Stimulated activated CD8-positive, alpha-beta memory T cell treated with anti-CD3 and anti-CD28 coated beads, Interleukin-7, amount 100 ng/mL, for 24 hours (primary cell): ENCODE measurements around the gene TTLL11.

ENCODE experiments used
- DNase-seq: peaks from one replicate; pipeline ENCODE4 v3.0.0-alpha.2; 2020; ENCODE audit warnings: low read depth

TTLL11 gene

DNA sequence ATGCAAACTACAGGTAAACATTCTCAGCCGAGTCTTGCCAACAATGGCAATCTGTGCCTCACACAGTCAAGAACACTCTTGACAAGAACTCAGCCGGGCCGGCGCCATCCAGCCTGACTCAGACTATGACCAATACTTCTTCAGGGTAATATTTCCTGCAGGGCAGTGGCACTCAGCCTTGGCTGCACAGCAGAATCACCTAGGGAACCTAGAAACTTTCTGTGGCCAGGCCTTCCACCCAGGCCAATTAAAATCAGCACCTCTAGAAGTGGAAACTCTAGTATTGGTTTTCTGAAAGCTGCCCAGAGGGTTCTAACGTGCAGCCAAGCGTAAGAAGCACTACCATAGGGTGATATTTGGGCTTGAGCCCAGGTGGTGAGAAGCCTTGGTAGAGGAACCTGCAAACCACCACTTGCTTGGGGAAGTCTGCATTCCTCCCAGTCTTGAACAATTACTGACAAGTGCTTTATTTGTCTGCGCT lies 120.6 kb downstream of the TTLL11 start:
- no peak for DNase-seq

DNA sequence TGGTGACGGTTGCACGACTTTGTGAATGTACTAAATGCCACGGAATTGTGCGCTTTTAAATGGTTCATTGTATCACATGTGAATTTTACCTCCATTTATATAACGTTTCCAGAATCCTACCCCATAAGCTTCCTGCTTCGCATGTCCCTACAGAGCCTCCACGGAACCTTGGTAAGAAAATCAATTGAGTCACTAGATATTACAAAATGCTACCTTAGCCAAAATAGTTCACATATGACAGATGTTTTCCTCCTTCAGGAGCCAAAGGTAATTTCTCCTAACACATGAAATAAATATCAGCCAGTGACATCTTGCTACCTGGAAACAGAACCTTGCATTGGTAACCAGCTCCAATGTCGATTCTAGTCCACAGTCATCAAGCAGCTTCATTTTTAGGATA lies 125.1 kb downstream of the TTLL11 start:
- no peak for DNase-seq

DNA sequence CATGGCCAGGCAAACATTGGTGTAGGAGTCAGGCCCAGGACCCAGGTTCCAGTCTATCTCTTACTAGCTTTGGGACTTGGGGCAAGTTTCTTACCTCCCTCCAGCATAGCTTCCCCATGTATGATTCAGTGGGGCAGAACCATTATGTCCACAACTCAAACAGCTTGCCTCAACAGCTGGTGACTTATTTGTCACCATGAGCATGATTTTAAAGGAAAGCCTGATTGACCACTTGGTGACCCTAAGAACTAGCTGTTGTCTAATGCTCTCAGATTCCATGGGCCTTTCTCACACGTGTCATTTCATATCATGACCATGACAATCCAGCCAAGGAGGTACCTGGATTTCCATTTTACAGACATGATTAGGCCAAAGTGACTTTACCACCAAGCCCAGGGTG lies 126.4 kb downstream of the TTLL11 start:
- no peak for DNase-seq

DNA sequence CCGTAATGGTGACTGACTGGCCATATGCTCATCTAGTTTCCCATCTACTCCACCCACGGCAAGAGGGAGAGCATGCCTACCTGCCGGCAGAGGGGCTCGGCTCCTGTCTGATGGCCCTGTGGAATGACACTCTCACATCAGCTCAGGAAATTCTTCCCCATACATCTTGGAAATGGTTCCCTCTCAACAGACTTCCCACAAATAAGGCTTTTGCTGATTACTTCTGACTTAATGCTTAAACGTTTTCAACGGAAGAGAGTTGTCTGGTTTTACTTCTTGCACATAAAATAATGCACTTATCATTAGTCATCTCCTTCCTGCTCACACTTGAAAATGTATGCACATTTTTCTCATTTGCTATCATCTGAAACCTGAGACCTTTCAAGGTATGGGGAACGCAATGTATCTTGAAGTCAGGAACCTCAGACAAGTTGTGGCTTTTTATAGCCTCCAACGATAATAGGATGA lies 129.5 kb downstream of the TTLL11 start:
- DNase-seq, result no peak

DNA sequence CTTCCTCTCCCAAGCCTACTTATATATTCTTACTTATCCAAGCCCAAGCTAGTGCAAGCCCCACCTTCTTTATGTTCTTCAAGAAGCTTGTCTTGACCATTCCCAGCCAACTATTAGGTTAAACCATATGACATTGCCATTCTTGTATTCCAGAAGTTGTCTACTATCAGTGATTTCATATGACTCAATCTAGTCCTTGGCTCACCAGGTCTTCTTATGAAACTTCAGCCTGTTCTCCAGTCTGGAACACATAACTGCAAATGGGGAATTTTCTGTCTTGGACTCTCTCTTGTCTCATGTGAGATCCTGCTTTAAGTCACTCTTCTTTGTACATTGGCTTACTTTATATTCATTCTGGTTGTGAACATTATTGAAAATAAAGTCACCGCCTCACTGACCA lies 130.7 kb downstream of the TTLL11 start:
- no peak for DNase-seq

DNA sequence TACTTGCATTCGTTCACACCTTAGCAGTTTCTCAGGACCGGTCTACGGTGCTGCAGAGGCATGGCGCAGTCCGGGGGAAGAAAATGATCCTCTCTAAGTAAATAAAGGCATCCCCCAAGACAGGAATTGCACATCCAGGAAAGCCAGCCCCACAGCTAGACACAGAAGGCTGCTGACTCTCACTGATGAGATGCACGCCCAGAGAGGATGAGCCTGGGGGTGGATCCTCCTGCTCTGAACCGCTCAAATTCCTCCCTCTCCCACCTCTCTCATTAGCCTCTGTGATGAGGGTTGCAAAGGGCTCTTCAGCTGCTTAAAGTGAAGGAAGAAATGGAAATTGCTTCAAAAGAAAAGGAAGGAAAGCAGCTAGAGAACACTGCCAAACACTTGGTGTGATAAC lies 132.4 kb downstream of the TTLL11 start:
- DNase-seq, result no peak

DNA sequence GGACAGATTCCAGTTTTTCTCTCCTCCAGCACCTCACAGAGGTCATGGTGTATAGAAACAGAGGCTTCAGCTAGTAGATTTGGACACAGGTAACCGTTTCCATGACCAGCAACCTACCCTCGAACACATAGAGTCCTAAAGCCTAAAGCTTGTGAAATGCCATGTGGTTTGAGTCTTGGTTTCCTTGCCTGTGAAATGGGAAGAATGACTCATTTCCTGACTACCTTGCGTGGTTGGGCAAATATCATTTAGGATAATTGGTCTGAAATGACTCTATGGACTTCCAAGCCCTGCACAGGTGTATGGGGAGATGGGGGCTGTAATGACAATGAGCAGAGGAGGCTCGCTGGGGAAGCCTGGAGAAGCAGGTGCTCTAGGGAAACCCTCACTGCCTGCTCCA lies 134.6 kb downstream of the TTLL11 start:
- no peak for DNase-seq

DNA sequence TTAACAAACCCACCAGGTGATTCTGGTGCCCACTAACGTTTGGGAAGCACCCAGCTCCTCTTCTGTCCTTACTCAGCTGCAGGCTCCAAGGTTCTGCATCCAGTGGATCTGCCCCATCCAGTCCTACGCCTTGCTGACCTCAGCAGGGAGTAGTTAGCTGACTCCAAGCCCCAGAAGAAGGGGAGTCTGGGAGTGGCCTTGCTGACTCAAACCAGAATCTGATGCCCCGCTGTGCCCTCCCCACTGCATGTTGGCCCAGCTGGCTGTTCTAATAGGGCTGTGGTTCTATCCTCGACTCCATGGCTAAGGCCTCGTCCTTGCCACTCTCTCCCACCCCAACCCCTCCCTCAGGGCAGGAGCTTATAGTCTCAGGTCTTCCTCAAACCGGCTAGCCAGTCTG lies 136.3 kb downstream of the TTLL11 start:
- no peak for DNase-seq

DNA sequence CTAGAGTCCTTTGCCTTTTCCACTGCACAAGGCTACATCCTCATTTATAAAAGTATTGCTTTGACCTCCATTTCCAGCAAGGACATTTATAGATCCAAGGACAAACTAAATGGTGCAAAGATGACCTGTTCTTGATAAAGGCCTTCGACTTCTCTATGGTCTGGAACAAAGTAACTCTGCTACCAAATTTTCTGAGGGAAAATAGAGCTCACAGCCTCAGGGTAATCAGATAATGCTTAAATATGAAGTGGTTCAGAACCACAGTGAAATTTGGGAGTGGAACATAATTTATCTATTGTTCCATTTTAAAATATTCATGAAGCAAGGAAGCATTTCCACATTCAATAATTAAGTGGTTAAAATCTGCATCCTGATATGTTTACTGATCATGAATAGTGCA lies 137.5 kb downstream of the TTLL11 start:
- no peak for DNase-seq

DNA sequence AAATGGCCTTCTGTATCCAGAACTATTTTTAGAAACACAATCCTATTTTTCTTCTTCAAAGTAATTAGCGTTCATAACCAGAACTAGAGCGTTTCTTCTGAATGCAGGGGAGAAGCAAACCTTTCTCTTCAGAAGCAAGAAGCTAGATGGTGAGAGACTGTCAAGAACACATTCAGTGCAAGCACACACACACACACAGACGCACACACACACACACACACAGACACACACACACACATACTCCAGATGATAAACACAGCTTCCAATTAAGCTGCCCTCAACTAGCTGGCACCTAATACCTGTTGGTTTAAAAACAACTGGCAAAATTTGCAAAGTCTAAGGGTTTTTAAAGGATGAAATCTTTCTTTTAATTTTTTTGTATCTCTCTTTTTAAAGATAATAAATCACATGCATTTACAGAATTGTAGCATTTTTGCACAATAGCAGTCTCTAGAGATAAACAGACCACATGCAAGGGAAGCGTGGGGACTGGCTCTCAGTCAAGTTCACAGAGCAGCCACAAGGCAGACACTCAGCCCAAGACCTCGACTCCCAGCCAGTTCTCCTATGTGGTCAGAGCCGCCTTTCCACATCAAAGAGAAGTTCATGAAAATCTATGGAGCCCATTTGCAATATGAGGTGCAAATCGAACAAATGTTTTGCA lies 138.5 kb downstream of the TTLL11 start:
- DNase-seq, result no peak

DNA sequence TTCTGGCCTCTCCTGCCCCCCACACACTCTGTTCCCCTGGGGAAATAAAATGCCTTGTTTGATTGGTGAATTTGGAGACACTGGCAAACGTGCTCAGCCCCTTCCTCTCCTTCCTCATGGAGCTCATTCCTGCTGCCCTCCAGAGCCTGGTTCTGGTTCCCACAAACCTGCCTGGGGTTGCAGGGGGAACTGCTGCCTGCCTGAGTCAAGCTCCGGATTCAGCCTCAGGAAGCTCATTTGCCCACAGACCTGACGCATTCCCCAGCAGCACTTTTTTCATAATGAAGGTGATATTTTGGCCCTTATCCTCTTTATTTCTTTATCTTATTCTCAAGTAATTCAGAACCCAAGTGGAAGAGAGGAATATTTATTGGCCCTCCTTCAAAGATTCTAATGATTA lies 140.5 kb downstream of the TTLL11 start:
- no peak for DNase-seq

DNA sequence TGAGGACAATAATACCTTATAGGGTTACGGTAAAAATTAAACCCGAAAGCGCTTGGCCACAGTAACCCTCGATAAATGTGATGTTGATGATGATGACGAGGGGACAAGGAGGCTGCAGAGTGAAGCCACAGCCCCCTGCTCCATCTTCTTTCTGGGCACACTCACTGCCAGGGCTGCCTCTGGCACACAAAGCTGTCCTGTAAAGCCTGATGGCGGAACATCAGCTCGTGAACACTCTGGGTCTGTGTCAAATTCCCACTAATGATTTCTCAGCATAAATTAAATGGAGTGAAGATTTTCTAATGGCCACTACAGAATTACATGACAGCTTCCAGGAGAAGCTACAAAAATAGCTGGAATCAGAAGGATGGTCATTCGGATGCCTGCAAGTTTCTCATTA lies 142.2 kb downstream of the TTLL11 start:
- no peak for DNase-seq

DNA sequence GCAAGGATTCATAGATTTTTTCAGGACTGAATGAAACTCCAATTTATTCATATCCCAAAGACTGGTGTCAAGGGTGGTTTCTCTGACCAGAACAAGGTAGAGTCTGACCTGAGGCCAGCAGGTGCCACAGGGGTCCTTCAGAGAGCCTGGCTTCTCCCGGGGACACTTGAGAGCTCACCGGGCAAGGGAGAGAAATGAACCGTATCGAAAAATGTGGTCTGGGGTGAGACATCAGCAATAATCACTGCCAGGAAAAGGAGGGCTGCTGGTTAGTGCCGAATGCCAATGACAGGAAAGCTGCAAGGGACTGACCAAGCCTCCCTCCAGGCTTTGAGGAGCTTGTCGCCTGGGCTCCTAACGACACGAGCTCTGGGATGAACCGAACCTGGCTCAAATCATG lies 142.7 kb downstream of the TTLL11 start:
- no peak for DNase-seq

DNA sequence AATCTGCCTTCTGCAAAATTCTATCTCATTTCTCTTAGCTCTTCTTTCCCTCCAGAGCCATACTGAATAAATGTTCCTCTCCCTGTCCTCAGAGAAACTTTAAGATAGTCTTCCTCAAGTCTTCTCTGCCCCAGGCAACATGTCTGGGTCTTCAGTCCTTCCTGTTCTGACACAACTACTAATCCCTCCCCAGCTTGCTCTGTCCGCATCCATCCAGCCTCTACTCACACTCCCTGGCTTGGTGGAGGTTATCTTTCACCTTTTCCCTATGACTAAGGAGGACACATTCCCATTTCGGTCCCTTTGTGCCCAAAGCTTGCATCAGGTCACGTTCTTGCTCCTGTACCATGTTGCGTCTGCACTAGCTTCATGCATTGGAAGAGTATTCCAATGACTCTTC lies 143.3 kb downstream of the TTLL11 start:
- DNase-seq, result no peak

DNA sequence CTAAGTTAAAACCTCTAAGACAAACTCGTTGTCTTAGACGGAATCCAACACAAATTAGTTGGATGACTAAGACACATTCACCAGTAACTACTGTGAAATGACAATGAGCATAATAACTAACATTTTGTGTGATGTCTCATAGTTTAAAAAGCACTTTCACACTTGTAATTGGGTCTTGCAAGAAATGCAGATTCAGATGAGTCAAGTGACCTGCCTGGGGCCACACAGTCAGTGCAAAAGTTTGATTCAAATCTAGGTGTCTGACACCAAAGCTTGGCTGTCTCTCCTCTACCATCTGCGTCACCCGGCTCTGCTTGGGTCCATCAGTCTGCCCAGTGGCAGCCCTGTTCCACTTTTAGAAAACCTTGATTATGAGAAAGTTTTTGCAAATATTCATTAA lies 143.7 kb downstream of the TTLL11 start:
- no peak for DNase-seq

DNA sequence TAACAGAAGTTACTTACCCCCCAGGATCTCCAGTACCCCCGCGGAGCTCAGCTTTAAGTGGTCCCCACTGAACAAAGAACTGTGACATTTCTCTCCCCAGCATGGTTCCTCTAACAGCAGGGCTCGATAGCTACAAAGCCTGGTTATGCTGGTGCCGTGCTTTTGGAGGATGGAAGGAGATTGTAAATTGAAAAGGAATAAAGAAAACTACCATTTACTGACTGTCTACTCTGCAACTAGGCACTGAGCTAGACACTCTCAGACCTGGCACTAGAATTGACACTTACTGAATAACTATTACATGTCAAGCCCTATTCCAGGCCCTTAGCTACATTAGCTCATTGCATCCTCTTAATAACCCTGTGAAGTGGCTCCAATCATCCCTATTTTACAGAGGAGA lies 145.3 kb downstream of the TTLL11 start:
- DNase-seq, result no peak

DNA sequence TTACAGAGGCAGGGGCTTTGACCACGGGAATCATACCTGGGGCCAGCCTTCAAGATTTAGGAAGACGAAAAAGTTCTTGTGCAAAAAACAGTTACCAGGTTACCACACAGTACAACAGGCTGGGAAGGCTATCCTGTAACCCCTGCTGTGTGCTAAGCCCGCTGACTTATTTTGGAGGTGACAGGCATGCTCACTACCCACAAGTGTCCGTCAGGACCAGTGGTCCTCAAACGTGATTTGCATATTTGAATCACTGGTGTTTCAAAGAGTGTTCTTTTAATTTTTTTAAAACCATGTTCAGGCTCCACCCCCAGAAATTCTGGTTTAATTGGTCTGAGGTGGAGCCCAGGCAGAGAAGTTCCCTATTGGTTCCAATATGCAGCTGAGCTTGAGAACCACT lies 146.6 kb downstream of the TTLL11 start:
- DNase-seq, result no peak

DNA sequence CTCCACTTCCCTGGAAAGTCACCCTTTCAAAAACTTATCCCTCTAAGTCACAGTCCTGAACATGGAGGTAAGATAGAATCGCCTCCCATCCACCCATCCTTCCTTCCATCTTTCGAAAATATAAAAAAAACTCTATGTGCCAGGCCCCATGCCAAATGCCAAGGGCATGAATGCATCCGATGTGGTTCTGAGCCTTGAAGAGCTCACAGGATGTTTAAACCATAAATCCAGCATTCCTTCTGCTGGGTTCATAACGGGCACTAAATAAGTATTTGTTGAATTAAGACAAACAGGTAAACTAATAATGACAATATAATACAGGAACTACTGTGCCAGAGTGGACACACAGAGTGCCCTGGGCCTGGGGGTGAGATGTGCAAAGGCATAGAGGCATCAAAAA lies 147.3 kb downstream of the TTLL11 start:
- DNase-seq, result no peak

DNA sequence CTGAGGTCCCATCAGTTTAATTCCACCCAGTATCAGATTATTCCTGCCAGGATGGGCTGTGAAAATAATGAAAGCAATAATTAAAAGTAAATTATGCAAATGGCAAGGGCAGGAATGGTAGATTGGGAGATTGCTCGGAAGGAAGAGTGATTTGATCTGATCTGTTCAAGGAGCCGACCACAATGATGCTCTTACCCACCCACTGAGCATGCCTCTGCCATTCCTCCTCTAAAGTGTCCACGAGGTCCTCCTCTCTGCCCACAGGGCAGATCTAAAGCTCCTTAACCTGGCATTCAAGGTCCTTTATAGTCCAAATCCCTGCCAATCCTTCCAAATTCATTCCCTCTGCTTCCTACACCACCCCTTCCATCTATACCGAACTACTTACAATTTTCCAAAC lies 147.8 kb downstream of the TTLL11 start:
- DNase-seq, result no peak

DNA sequence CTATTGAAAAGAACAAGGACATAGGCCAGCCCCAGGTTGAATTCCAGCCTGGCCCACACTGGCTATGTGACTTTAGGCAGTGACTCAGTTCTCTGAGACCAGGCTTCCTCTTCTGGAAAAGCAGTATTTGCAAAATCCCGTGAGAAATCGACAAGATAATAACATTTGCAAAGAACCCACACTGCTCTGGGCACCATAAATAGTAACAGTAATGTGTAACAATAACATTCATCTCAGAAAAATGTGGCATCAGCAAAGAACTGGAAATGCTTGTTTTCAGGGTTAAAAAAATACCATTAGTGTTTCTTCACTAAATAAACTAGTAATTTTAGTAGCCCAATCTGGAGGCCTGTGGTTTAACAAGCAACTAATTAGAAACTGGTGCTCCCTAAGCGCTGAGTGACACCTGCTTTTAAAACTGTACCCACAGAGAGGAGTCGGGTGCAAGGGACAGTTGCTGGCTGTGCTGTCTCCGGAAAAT lies 148.4 kb downstream of the TTLL11 start:
- DNase-seq, result no peak

DNA sequence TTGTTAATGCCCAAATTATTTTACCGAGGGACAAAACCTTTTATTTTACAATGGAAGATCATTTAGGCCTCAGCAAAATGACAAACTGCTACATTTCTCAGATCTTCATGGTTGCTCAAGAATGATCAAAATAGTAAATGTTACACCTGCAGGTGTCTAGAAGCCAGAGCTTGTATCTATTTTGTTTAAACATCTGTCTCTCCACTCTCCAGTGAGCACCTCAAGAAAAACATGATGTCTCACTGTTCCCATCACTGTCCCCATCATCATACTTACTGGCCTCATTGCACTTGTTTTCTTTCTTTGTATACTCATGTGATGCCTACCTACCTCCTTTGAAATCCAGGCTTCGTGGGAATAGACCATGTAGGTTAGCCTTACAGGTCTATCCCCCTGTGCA lies 149.6 kb downstream of the TTLL11 start:
- no peak for DNase-seq

DNA sequence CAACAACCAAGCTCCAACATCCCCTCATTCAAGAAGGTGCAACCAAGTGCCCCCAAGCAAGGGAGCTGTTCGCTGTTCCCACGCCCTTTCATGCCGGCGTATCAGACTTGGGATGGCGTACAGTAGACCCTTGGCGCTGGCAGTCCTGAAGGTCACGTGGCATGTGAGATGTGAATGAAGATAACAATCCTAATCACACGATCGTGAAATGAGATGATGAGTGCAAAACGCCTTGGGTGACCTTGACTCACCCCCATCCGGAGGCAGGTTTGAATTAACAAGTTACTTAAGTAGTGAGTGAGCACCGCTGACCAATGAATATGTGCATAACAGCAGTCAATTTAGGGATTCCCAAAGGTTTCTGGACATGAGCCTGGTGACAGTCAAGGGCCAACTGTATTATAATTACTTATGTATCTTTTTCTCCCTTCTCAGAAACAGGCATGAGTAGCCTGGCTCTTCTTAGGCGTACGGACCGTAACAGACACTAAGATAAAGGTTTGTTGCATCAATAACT lies 150.2 kb downstream of the TTLL11 start:
- no peak for DNase-seq

DNA sequence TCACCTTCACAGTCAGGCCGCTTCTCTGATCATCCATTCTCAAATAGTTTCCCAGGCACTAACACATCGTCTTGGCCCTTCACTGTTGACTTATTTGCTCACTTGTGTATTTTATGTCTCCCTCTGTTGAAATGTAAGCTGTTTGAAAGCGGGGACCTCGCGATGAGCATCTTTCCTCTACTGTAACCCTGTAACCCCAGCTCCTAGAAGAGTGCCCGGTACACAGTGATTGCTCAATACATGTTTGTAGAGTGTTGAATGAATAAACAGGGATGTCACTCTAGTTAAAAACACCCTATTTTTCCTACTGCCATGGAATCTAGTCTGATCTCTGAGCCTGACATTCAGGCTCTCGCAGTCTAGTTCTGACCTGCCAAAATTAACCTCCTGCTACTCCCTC lies 150.8 kb downstream of the TTLL11 start:
- no peak for DNase-seq

DNA sequence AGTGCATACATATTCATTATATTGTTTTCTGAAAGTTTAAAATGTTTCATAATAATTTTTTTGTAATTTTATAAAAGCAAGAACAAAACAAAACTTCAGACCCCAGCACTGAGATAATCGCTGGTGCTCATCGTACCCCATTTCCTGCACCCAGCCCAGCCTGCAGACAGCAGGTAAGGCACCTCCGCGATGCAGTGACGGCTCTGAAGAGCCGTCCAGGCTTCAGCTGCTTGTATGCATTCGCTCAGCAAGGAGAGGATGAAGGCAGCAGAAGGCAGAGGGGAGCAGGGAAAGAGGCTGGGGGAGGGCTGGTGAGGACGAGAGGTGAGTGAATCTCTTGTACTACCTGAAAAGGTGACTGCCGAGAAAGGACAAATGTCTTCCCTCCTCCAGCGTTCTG lies 153.5 kb downstream of the TTLL11 start:
- no peak for DNase-seq
